Nasal cavity respiratory epithelium epithelial cell of viscerocranial mucosa (primary cell): ENCODE data around the gene ZFYVE19. TPM values are rescaled to one million over a fixed set of nuclear protein-coding genes. Genes with fewer than 3 reads are reported as not detected.

Experiments used
- total RNA-seq: library from RNA; depleted of rRNA; stranded (reverse); fragments of >200 nt; gene quantifications from 2 replicates; pipeline ENCODE4 v1.2.3, GENCODE V29; 2014

The ZFYVE19 gene
- total RNA-seq = 18.8 and 30.3 TPM in 2 replicates

GRCh38 chr15:40807028-40807887 lies at the start of gene ZFYVE19, which contains the start of gene DNAJC17:
TSS of gene ZFYVE19 (plus strand) at chr15:40807089. CDS start at chr15:40807590, 501 bp downstream.
TSS of gene DNAJC17 (minus strand) at chr15:40807473. CDS start at chr15:40807446, 27 bp downstream.

GRCh38 chr15:40763801-40764628 lies 42.9 kb upstream of the ZFYVE19 start, which contains the start of gene GCHFR:
TSS of gene GCHFR (plus strand) at chr15:40764068. CDS start at chr15:40764181, 113 bp downstream.

GRCh38 chr15:40769274-40770146 lies 37.4 kb upstream of the ZFYVE19 start, which contains the start of gene C15orf62:
TSS of gene C15orf62 (plus strand) at chr15:40769980. CDS start at chr15:40770496, 516 bp downstream.

GRCh38 chr15:40828447-40829036 lies 21.7 kb downstream of the ZFYVE19 start, which contains the start of gene PPP1R14D:
TSS of gene PPP1R14D (minus strand) at chr15:40828708. CDS start at chr15:40828641, 67 bp downstream.

GRCh38 chr15:40843885-40844695 lies 37.2 kb downstream of the ZFYVE19 start, which contains the start of gene SPINT1:
TSS of gene SPINT1 (plus strand) at chr15:40844048. CDS start at chr15:40844555, 507 bp downstream.

Other genes starting within 250 kb of the ZFYVE19 start
- 11.3 and 11.6 TPM in 2 replicates for gene CCDC32, start 242.0 kb upstream of the ZFYVE19 start, total RNA-seq
- gene RPUSD2, start 237.8 kb upstream of the ZFYVE19 start, total RNA-seq = 15.4 and 16.0 TPM in 2 replicates
- 0.36 and 0.68 TPM in 2 replicates for gene KNL1, start 212.8 kb upstream of the ZFYVE19 start, total RNA-seq
- gene RAD51, start 111.9 kb upstream of the ZFYVE19 start, total RNA-seq = 0.28 and 0.34 TPM in 2 replicates
- 22.2 and 27.6 TPM in 2 replicates for gene RMDN3, start 51.8 kb upstream of the ZFYVE19 start, total RNA-seq
- 4.3 and 15.7 TPM in 2 replicates for gene GCHFR, start 43.0 kb upstream of the ZFYVE19 start, total RNA-seq
- gene C15orf62, start 37.1 kb upstream of the ZFYVE19 start, total RNA-seq = 1.1 and 1.7 TPM in 2 replicates
- gene DNAJC17, start 384 bp downstream of the ZFYVE19 start, total RNA-seq = 25.8 and 27.0 TPM in 2 replicates
- gene PPP1R14D, start 21.6 kb downstream of the ZFYVE19 start, total RNA-seq = not detected in 2 replicates
- gene SPINT1, start 37.0 kb downstream of the ZFYVE19 start, total RNA-seq = 196 and 485 TPM in 2 replicates
- 6.2 and 37.3 TPM in 2 replicates for gene RHOV, start 67.1 kb downstream of the ZFYVE19 start, total RNA-seq
- 23.2 and 47.6 TPM in 2 replicates for gene VPS18, start 87.4 kb downstream of the ZFYVE19 start, total RNA-seq
- under 0.01 and 0.07 TPM in 2 replicates for gene DLL4, start 122.3 kb downstream of the ZFYVE19 start, total RNA-seq
- gene CHAC1, start 146.4 kb downstream of the ZFYVE19 start, total RNA-seq = 63.7 and 81.0 TPM in 2 replicates